Measurements from ENCODE around the gene TMEM79. TPM values are rescaled to one million over a fixed set of nuclear protein-coding genes. Genes with fewer than 3 reads are reported as not detected.

Gene TMEM79
- total and polyA plus RNA-seq, 2 experiments from 2014 or later: 0.97 to 1.5 TPM

DNA sequence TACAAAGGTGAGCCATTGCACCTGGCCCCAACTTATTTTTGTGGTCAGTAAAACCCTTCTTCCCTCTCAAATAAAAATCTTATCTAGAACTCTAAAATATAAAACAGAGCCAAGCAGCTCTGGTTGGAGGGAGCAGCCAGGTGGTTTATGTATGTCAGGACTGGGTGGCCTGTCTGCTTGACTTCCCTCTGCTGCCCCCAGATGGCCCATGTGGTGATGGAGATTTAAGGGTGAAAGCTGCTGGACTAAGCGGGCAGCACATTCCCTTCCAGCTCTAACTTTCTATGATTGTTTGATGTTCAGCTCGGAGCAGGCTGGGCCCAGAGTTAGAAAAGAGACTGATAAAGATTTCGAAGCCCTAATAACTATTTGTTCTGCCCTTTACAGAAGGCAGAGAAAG is 24.3 kb upstream of the TMEM79 start:
- no peak overlapping the region for H3K4me2 ChIP-seq
- no peaks in the 10 kb centered on the region for H3K9me2 ChIP-seq (ENCODE audit: insufficient read depth)
- no peak overlapping the region for H3K4me3 ChIP-seq
- no peak overlapping the region for H3K27ac ChIP-seq (ENCODE audit: low read depth)
- H3K4me1 Mint-ChIP-seq: no peaks in the 10 kb centered on the region
- no peak overlapping the region for H3K27ac Mint-ChIP-seq
- peaks cover 16% of the 10 kb centered on the region for H4K20me1 ChIP-seq (replicated peaks; ENCODE audit: insufficient read depth)
- peaks cover 10% of the 10 kb centered on the region; the same call in 1 of the 2 replicates for H3F3A ChIP-seq (replicated peaks; ENCODE audit: low read depth)
- H3K4me1 ChIP-seq (ENCODE audit: insufficient read depth): no peaks in the 10 kb centered on the region
- TF ChIP-seq POLR2AphosphoS5 (IDR thresholded peaks at IDR 0.05; ENCODE audit: low read depth): no peak
- TF ChIP-seq STAT1 (IDR thresholded peaks at IDR 0.05; ENCODE audit: unreplicated experiment): no peak
- TF ChIP-seq, protein P1, sequence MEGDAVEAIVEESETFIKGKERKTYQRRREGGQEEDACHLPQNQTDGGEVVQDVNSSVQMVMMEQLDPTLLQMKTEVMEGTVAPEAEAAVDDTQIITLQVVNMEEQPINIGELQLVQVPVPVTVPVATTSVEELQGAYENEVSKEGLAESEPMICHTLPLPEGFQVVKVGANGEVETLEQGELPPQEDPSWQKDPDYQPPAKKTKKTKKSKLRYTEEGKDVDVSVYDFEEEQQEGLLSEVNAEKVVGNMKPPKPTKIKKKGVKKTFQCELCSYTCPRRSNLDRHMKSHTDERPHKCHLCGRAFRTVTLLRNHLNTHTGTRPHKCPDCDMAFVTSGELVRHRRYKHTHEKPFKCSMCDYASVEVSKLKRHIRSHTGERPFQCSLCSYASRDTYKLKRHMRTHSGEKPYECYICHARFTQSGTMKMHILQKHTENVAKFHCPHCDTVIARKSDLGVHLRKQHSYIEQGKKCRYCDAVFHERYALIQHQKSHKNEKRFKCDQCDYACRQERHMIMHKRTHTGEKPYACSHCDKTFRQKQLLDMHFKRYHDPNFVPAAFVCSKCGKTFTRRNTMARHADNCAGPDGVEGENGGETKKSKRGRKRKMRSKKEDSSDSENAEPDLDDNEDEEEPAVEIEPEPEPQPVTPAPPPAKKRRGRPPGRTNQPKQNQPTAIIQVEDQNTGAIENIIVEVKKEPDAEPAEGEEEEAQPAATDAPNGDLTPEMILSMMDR (conservative IDR thresholded peaks at IDR 0.05; ENCODE audit: low read depth in 2 of 2): peak; percentile 13 to 50; a peak in 3 of 4 replicates
- no peak for TF ChIP-seq ZNF331 (CRISPR knock-in tag; IDR thresholded peaks at IDR 0.05; ENCODE audit: low read depth)
- TF ChIP-seq EZH2 (IDR thresholded peaks at IDR 0.05; ENCODE audit: low read depth, unreplicated experiment): no peak
- TF ChIP-seq JUNB (IDR thresholded peaks at IDR 0.05; ENCODE audit: unreplicated experiment): no peak
- TF ChIP-seq, protein P2, sequence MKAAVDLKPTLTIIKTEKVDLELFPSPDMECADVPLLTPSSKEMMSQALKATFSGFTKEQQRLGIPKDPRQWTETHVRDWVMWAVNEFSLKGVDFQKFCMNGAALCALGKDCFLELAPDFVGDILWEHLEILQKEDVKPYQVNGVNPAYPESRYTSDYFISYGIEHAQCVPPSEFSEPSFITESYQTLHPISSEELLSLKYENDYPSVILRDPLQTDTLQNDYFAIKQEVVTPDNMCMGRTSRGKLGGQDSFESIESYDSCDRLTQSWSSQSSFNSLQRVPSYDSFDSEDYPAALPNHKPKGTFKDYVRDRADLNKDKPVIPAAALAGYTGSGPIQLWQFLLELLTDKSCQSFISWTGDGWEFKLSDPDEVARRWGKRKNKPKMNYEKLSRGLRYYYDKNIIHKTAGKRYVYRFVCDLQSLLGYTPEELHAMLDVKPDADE (IDR thresholded peaks at IDR 0.05): no peak
- TF ChIP-seq, protein P3, sequence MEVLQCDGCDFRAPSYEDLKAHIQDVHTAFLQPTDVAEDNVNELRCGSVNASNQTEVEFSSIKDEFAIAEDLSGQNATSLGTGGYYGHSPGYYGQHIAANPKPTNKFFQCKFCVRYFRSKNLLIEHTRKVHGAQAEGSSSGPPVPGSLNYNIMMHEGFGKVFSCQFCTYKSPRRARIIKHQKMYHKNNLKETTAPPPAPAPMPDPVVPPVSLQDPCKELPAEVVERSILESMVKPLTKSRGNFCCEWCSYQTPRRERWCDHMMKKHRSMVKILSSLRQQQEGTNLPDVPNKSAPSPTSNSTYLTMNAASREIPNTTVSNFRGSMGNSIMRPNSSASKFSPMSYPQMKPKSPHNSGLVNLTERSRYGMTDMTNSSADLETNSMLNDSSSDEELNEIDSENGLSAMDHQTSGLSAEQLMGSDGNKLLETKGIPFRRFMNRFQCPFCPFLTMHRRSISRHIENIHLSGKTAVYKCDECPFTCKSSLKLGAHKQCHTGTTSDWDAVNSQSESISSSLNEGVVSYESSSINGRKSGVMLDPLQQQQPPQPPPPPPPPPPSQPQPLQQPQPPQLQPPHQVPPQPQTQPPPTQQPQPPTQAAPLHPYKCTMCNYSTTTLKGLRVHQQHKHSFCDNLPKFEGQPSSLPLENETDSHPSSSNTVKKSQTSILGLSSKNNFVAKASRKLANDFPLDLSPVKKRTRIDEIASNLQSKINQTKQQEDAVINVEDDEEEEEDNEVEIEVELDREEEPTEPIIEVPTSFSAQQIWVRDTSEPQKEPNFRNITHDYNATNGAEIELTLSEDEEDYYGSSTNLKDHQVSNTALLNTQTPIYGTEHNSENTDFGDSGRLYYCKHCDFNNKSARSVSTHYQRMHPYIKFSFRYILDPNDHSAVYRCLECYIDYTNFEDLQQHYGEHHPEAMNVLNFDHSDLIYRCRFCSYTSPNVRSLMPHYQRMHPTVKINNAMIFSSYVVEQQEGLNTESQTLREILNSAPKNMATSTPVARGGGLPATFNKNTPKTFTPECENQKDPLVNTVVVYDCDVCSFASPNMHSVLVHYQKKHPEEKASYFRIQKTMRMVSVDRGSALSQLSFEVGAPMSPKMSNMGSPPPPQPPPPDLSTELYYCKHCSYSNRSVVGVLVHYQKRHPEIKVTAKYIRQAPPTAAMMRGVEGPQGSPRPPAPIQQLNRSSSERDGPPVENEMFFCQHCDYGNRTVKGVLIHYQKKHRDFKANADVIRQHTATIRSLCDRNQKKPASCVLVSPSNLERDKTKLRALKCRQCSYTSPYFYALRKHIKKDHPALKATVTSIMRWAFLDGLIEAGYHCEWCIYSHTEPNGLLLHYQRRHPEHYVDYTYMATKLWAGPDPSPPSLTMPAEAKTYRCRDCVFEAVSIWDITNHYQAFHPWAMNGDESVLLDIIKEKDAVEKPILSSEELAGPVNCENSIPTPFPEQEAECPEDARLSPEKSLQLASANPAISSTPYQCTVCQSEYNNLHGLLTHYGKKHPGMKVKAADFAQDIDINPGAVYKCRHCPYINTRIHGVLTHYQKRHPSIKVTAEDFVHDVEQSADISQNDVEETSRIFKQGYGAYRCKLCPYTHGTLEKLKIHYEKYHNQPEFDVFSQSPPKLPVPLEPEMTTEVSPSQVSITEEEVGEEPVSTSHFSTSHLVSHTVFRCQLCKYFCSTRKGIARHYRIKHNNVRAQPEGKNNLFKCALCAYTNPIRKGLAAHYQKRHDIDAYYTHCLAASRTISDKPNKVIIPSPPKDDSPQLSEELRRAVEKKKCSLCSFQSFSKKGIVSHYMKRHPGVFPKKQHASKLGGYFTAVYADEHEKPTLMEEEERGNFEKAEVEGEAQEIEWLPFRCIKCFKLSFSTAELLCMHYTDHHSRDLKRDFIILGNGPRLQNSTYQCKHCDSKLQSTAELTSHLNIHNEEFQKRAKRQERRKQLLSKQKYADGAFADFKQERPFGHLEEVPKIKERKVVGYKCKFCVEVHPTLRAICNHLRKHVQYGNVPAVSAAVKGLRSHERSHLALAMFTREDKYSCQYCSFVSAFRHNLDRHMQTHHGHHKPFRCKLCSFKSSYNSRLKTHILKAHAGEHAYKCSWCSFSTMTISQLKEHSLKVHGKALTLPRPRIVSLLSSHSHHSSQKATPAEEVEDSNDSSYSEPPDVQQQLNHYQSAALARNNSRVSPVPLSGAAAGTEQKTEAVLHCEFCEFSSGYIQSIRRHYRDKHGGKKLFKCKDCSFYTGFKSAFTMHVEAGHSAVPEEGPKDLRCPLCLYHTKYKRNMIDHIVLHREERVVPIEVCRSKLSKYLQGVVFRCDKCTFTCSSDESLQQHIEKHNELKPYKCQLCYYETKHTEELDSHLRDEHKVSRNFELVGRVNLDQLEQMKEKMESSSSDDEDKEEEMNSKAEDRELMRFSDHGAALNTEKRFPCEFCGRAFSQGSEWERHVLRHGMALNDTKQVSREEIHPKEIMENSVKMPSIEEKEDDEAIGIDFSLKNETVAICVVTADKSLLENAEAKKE (CRISPR knock-in tag; IDR thresholded peaks at IDR 0.05): no peak
- H3K4me3 Mint-ChIP-seq: no peak overlapping the region
- peaks cover 1% of the 10 kb centered on the region for H3K27me3 Mint-ChIP-seq (ENCODE audit: insufficient read depth, low read depth, poor library complexity)
- H3K36me3 ChIP-seq (ENCODE audit: insufficient read depth): peaks cover 63% of the 10 kb centered on the region
- ATAC-seq: peak; percentile 53; the same call in 2 of the 3 replicates
- no peak overlapping the region for H2AFZ ChIP-seq
- peak; percentile 30 for DNase-seq (ENCODE audit: low spot score)
- H3K79me2 ChIP-seq (replicated peaks; ENCODE audit: insufficient read depth): no peaks in the 10 kb centered on the region
- H3K36me3 Mint-ChIP-seq (ENCODE audit: low read depth): peaks cover 81% of the 10 kb centered on the region
- no peaks in the 10 kb centered on the region for H3K9me3 Mint-ChIP-seq
- no peaks in the 10 kb centered on the region for H3K27me3 ChIP-seq (ENCODE audit: insufficient read depth)

Data from GM23338 (cell line).